COLO829 (cell line): ENCODE results near the gene HMGN5.

ENCODE experiments used
- DNase-seq: peaks from one replicate; pipeline ENCODE4 v3.0.0; 2012; ENCODE audit warnings: low spot score

The HMGN5 gene

DNA sequence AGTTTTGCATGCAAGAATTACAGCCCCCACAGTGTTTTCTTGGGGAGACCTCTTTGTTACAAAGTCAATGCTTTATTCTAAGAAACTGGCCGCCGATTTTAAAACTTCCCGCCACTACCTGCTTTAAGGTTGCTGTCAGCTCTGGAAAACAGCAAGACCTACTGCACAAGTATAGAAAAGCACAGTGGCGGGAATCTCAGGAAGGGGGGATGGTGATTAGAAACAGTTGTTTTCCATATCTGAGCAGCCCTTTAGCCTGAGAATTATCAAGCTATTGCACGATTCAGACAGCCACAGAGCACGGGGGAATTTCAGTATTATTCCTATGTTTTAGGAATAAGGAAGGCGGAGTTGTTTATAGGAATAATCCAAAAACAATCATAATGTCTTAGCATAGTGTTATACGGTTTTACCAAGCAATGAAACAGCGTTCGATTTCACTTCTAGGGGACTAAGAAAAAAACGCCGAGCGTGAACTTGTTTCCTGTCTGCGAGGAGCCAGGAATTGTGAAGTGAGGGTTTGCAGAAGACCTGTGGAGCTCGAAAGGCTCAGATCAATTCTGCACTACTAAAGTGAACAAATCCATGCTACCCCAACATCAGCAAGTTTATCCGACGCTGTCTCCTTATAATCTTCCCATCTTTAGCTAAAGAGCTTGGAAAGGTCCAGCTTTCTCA, 81.3 kb downstream of the HMGN5 start:
- no peak for DNase-seq

DNA sequence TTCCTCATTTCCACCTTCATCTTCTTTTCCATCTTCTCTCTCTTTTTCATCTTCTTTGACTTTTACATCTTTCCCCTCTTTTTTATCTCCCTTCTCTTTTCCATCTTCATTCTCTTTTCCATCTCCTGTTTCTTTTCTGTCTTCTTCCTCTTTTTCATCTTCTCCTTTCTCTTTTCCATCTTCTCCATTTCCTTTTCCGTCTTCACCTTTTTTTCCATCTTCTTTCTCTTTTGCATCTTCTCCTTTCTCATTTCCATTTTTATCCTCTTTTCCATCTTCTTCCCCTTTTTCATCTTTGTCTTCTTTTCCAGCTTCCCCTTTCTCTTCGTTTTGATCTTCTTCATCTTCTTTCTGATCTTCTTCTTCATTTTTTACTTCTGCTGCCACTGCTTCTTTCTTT, 87.0 kb downstream of the HMGN5 start:
- no peak for DNase-seq

DNA sequence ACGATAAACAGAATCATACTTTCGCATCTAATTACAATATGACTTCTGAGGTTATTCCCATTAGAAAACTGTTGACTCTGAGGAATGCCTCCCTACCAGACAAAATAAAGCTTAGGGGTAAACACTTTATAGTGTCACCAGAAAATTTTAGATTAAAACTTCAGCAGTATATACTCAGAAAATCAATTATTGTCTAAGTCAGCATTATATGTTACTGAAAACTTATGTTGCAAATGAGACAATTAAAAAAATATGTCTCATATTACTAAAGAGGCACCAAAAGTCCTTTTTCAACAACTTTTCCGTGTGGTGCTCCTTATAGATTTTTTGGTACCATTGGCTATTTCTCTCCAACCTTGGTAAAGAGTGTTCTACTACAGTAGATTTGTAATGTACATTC, 91.4 kb downstream of the HMGN5 start:
- DNase-seq: no peak

DNA sequence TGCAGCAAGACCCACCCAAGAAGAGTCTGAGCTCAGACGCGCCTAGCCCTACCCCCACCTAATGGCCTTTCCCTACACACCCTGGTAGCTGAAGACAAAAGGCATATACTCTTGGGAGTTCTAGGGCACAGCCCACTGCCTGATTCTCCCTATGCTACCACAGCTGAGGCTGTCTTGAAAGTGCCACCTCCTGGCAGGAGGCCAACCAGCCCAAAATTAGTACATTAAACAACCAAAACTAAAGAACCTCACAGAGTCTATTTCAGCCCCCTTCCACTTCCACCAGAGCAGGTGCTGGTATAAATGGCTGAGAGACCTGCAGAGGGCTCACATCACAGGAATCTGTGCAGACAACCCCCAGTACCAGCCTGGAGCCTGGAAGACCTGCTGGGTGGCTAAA, 119.1 kb downstream of the HMGN5 start:
- no peak for DNase-seq
